Keratinocyte (primary cell): ENCODE results near the gene CEP152.

ENCODE experiments used
- EZH2 ChIP-seq: IDR thresholded peaks from one replicate; pipeline ENCODE4 v1.6.1; 2012; ENCODE audit warnings: inconsistent platforms, mild to moderate bottlenecking, low read length, moderate library complexity
- TF ChIP-seq, protein P1 (sequence below), 3 experiments: IDR thresholded peaks in 1 of 3; conservative IDR thresholded peaks in 1 of 3; optimal IDR thresholded peaks in 1 of 3; 2 replicates in 2 of 3; 3 replicates in 1 of 3; pipeline versions ENCODE3 to v1.5.1; 2011; ENCODE audit warnings: low read length in 3 of 3, mild to moderate bottlenecking in 3 of 3, moderate library complexity in 2 of 3, control low read depth in 1 of 3, inconsistent platforms in 1 of 3; ENCODE audit not compliant: insufficient read depth in 2 of 3; ENCODE audit errors: extremely low read depth in 1 of 3

DNA sequence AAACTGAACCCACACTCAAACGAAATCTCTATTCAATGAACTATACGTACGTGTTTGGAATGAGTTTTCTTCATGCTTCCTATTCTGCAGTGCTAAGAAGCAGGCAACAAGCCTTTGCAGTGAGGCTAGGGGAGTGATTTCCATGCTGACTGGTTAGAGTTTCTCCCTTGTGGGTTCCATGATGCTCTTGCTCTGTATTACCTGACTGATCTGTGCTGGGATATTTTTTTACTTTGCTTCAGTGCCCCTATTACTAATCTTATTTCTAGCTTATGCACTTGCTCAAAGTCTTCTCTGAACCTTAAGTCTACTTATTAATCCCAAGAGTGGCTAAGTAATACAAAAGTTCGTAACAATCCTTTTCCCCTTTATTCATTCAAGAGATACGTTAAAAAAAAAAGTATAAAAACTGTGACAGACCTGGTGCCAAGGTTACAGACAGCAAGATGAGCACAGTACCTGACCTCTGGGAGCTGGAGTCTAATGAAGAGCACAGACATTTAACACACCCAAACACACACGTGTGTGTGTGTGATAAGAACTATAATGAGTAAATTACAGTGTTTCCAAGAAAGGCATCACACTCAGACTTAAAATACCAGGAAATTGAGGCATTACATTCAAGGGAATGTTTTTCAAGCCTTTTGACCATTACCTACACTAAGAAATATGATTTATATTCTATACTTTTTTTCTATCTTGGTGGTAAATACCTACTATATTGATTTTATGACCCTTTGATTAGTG, 114.9 kb downstream of the CEP152 start:
- TF ChIP-seq, protein P1, sequence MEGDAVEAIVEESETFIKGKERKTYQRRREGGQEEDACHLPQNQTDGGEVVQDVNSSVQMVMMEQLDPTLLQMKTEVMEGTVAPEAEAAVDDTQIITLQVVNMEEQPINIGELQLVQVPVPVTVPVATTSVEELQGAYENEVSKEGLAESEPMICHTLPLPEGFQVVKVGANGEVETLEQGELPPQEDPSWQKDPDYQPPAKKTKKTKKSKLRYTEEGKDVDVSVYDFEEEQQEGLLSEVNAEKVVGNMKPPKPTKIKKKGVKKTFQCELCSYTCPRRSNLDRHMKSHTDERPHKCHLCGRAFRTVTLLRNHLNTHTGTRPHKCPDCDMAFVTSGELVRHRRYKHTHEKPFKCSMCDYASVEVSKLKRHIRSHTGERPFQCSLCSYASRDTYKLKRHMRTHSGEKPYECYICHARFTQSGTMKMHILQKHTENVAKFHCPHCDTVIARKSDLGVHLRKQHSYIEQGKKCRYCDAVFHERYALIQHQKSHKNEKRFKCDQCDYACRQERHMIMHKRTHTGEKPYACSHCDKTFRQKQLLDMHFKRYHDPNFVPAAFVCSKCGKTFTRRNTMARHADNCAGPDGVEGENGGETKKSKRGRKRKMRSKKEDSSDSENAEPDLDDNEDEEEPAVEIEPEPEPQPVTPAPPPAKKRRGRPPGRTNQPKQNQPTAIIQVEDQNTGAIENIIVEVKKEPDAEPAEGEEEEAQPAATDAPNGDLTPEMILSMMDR (optimal IDR thresholded peaks at IDR 0.05 in 1 of 3, IDR thresholded peaks at IDR 0.05 in 1 of 3, conservative IDR thresholded peaks at IDR 0.05 in 1 of 3; ENCODE audit: extremely low read depth in 1 of 3, insufficient read depth in 2 of 3, low read length in 3 of 3): no peak
- no peak for TF ChIP-seq EZH2
